Measurements from ENCODE around the gene FGF10.

DNA sequence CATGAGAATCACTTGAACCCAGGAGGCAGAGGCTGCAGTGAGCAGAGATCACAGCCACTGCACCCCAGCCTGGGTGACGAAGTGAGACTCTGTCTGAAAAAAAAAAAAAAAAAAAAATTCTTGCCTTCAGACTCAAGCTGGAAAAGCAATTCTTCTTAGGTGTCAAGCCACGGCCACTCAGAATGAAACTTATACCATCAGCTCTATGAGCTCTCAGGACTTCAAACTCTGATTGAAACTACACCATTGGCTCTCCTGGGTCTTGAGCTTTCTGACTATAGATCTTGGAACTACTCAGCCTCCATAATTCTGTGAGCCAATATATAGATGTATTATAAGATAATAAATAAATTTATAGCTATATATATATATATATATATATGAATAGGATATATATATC is 12.9 kb upstream of the FGF10 start:
- no peak for TF ChIP-seq POLR2A (IDR thresholded peaks at IDR 0.05)
- TF ChIP-seq, protein P1, sequence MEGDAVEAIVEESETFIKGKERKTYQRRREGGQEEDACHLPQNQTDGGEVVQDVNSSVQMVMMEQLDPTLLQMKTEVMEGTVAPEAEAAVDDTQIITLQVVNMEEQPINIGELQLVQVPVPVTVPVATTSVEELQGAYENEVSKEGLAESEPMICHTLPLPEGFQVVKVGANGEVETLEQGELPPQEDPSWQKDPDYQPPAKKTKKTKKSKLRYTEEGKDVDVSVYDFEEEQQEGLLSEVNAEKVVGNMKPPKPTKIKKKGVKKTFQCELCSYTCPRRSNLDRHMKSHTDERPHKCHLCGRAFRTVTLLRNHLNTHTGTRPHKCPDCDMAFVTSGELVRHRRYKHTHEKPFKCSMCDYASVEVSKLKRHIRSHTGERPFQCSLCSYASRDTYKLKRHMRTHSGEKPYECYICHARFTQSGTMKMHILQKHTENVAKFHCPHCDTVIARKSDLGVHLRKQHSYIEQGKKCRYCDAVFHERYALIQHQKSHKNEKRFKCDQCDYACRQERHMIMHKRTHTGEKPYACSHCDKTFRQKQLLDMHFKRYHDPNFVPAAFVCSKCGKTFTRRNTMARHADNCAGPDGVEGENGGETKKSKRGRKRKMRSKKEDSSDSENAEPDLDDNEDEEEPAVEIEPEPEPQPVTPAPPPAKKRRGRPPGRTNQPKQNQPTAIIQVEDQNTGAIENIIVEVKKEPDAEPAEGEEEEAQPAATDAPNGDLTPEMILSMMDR (IDR thresholded peaks at IDR 0.05): no peak
